ENCODE measurements around the gene TSPAN10. TPM values are rescaled to one million over a fixed set of nuclear protein-coding genes. Genes with fewer than 3 reads are reported as not detected.

TSPAN10 gene
- total RNA-seq, 2 experiments from 2014 or later = 1.2 TPM

GRCh38 chr17:81683208-81683583 lies 46.2 kb downstream of the TSPAN10 start:
- DNase-seq (no peak), ATAC-seq (no peak)
- Mint-ChIP-seq H3K4me1 (ENCODE audit: low read depth) (peaks cover 34% of the 10 kb centered on the region), H3K27me3 (ENCODE audit: low read depth) (no peaks in the 10 kb centered on the region), H3K27ac (peak overlapping the region; percentile 83), H3K36me3 (ENCODE audit: low read depth) (peaks cover 35% of the 10 kb centered on the region), H3K9me3 (ENCODE audit: insufficient read depth) (no peaks in the 10 kb centered on the region), H3K4me3 (peak overlapping the region; percentile 88)
- CTCF ChIA-PET = interaction anchor here (0.8 to 2.2 kb wide), 6 partner anchors 11 to 171 kb away, joined by 3 to 12 read pairs (median 3); partner anchors contain the start of gene MRPL12
- POLR2A ChIA-PET = interaction anchor here (0.6 to 4.7 kb wide), 9 partner anchors 9 to 140 kb away, joined by 3 to 50 read pairs (median 4); partner anchors contain the start of genes CCDC137, MRPL12 and OXLD1

GRCh38 chr17:81683584-81684441 lies 46.8 kb downstream of the TSPAN10 start, which contains the start of the genes ARL16 and HGS:
ARL16 (minus strand) TSS chr17:81683797; CDS start chr17:81683753, 44 bp downstream.
HGS (plus strand) TSS chr17:81684011; CDS start chr17:81684067, 56 bp downstream.
- Mint-ChIP-seq H3K4me1 (ENCODE audit: low read depth) (peaks cover 34% of the 10 kb centered on the region), H3K27ac (peak within 1 kb of the TSS; percentile 90), H3K27me3 (ENCODE audit: low read depth) (no peaks in the 10 kb centered on the region), H3K36me3 (ENCODE audit: low read depth) (peaks cover 41% of the 10 kb centered on the region), H3K4me3 (peak within 1 kb of the TSS; percentile 88), H3K9me3 (ENCODE audit: insufficient read depth) (no peaks in the 10 kb centered on the region)
- DNase-seq = peak; percentile 98
- ATAC-seq = peak; percentile 99
- ChIA-PET POLR2A (interaction anchor here (0.6 to 4.7 kb wide), 10 partner anchors 10 to 141 kb away, joined by 3 to 50 read pairs (median 4); partner anchors contain the start of genes CCDC137, MRPL12 and OXLD1), CTCF (interaction anchor here (0.8 to 2.2 kb wide), 6 partner anchors 10 to 171 kb away, joined by 3 to 12 read pairs (median 3); partner anchors contain the start of gene MRPL12)

GRCh38 chr17:81684442-81684911 lies 47.5 kb downstream of the TSPAN10 start:
- ChIA-PET CTCF (interaction anchor here (1.3 to 2.2 kb wide), 3 partner anchors 9 to 78 kb away, joined by 3 to 12 read pairs (median 3); partner anchors contain the start of gene MRPL12), POLR2A (interaction anchor here (1.2 to 4.7 kb wide), 4 partner anchors 9 to 27 kb away, joined by 4 to 50 read pairs (median 11); partner anchors contain the start of genes CCDC137, MRPL12 and OXLD1)
- peaks cover 34% of the 10 kb centered on the region for H3K4me1 Mint-ChIP-seq (ENCODE audit: low read depth)
- no peaks in the 10 kb centered on the region for H3K27me3 Mint-ChIP-seq (ENCODE audit: low read depth)
- H3K36me3 Mint-ChIP-seq (ENCODE audit: low read depth) = peaks cover 47% of the 10 kb centered on the region
- peak overlapping the region; percentile 77 for H3K27ac Mint-ChIP-seq
- H3K4me3 Mint-ChIP-seq = peak overlapping the region; percentile 88
- H3K9me3 Mint-ChIP-seq (ENCODE audit: insufficient read depth) = no peaks in the 10 kb centered on the region
- DNase-seq = peak; percentile 33
- ATAC-seq = no peak

GRCh38 chr17:81685108-81685507 lies 48.1 kb downstream of the TSPAN10 start:
- Mint-ChIP-seq H3K4me3 (peak overlapping the region; percentile 88), H3K27me3 (ENCODE audit: low read depth) (no peaks in the 10 kb centered on the region), H3K27ac (peak overlapping the region; percentile 77), H3K36me3 (ENCODE audit: low read depth) (peaks cover 53% of the 10 kb centered on the region), H3K4me1 (ENCODE audit: low read depth) (peaks cover 37% of the 10 kb centered on the region), H3K9me3 (ENCODE audit: insufficient read depth) (no peaks in the 10 kb centered on the region)
- ATAC-seq = no peak
- ChIA-PET POLR2A (interaction anchor here (0.6 to 4.7 kb wide), 3 partner anchors 18 to 360 kb away, joined by 8 to 50 read pairs (median 18); partner anchors contain the start of genes CCDC137, MRPL12 and OXLD1), CTCF (interaction anchor here (2.2 kb wide), 1 partner anchor 18 kb away, joined by 12 read pairs; the partner anchor contains the start of gene MRPL12)
- DNase-seq = peak; percentile 42

GRCh38 chr17:81686614-81687013 lies 49.6 kb downstream of the TSPAN10 start:
- CTCF ChIA-PET = no interaction called here
- DNase-seq = no peak
- Mint-ChIP-seq H3K9me3 (ENCODE audit: insufficient read depth) (no peaks in the 10 kb centered on the region), H3K27ac (no peak overlapping the region), H3K36me3 (ENCODE audit: low read depth) (peaks cover 55% of the 10 kb centered on the region), H3K4me3 (no peak overlapping the region), H3K4me1 (ENCODE audit: low read depth) (peaks cover 34% of the 10 kb centered on the region), H3K27me3 (ENCODE audit: low read depth) (no peaks in the 10 kb centered on the region)
- POLR2A ChIA-PET = interaction anchor here (1.4 to 4.7 kb wide), 2 partner anchors 17 to 20 kb away, joined by 4 to 50 read pairs; partner anchors contain the start of genes CCDC137, MRPL12 and OXLD1
- no peak for ATAC-seq

- Mint-ChIP-seq H3K27me3 (ENCODE audit: low read depth) (no peaks in the 10 kb centered on the region), H3K9me3 (ENCODE audit: insufficient read depth) (no peaks in the 10 kb centered on the region), H3K4me3 (no peak overlapping the region), H3K36me3 (ENCODE audit: low read depth) (peaks cover 62% of the 10 kb centered on the region), H3K4me1 (ENCODE audit: low read depth) (peaks cover 24% of the 10 kb centered on the region), H3K27ac (no peak overlapping the region)
- ChIA-PET CTCF (no interaction called here), POLR2A (interaction anchor here (1.0 to 1.5 kb wide), 2 partner anchors 9 to 15 kb away, joined by 3 to 9 read pairs; partner anchors contain the start of gene MRPL12)
- no peak for DNase-seq
- ATAC-seq = no peak
These were observed 51.0 kb downstream of the TSPAN10 start for GRCh38 chr17:81687770-81688541.

- Mint-ChIP-seq H3K36me3 (ENCODE audit: low read depth) (peaks cover 61% of the 10 kb centered on the region), H3K27ac (no peak overlapping the region), H3K4me1 (ENCODE audit: low read depth) (peaks cover 24% of the 10 kb centered on the region), H3K4me3 (no peak overlapping the region), H3K9me3 (ENCODE audit: insufficient read depth) (no peaks in the 10 kb centered on the region), H3K27me3 (ENCODE audit: low read depth) (no peaks in the 10 kb centered on the region)
- DNase-seq (no peak), ATAC-seq (no peak)
- CTCF ChIA-PET = no interaction called here
- POLR2A ChIA-PET = interaction anchor here (1.5 kb wide), 1 partner anchor 14 kb away, joined by 9 read pairs; the partner anchor contains the start of gene MRPL12
These were observed 51.6 kb downstream of the TSPAN10 start for GRCh38 chr17:81688616-81689015.

- ChIA-PET CTCF (interaction anchor here (1.0 kb wide), 1 partner anchor 12 kb away, joined by 3 read pairs; no protein-coding TSS in a partner anchor), POLR2A (interaction anchor here (1.1 kb wide), 1 partner anchor 13 kb away, joined by 5 read pairs; the partner anchor contains the start of gene MRPL12)
- Mint-ChIP-seq H3K27me3 (ENCODE audit: low read depth) (no peaks in the 10 kb centered on the region), H3K4me1 (ENCODE audit: low read depth) (peaks cover 16% of the 10 kb centered on the region), H3K4me3 (no peak overlapping the region), H3K36me3 (ENCODE audit: low read depth) (peaks cover 55% of the 10 kb centered on the region), H3K27ac (peak overlapping the region; percentile 30), H3K9me3 (ENCODE audit: insufficient read depth) (no peaks in the 10 kb centered on the region)
- DNase-seq (no peak), ATAC-seq (no peak)
These were observed 53.1 kb downstream of the TSPAN10 start for GRCh38 chr17:81690066-81690465.

GRCh38 chr17:81690549-81690948 lies 53.6 kb downstream of the TSPAN10 start:
- ChIA-PET POLR2A (interaction anchor here (1.1 kb wide), 1 partner anchor 12 kb away, joined by 5 read pairs; the partner anchor contains the start of gene MRPL12), CTCF (interaction anchor here (1.0 kb wide), 1 partner anchor 12 kb away, joined by 3 read pairs; no protein-coding TSS in a partner anchor)
- no peaks in the 10 kb centered on the region for H3K9me3 Mint-ChIP-seq (ENCODE audit: insufficient read depth)
- H3K4me1 Mint-ChIP-seq (ENCODE audit: low read depth) = peaks cover 12% of the 10 kb centered on the region
- H3K36me3 Mint-ChIP-seq (ENCODE audit: low read depth) = peaks cover 54% of the 10 kb centered on the region
- no peak overlapping the region for H3K27ac Mint-ChIP-seq
- ATAC-seq (no peak), DNase-seq (no peak)
- no peaks in the 10 kb centered on the region for H3K27me3 Mint-ChIP-seq (ENCODE audit: low read depth)
- H3K4me3 Mint-ChIP-seq = no peak overlapping the region

DNA sequence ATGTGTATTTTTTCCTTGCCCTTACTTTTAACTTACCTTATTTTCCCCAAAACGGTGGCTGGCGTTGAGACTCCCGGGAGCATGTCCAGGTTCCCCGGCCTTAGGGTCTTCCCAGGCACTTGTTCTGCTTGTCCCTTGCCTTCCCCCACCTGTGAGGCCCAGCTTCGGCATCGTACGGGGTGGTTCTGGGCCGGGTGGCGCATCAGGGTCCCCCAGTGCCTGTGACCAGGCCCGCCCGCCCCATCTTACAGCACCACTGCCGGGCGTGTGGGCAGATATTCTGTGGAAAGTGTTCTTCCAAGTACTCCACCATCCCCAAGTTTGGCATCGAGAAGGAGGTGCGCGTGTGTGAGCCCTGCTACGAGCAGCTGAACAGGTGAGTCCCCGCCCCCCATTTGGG lies 54.2 kb downstream of the TSPAN10 start:
- H3K4me3 Mint-ChIP-seq = no peak overlapping the region
- H3K36me3 Mint-ChIP-seq (ENCODE audit: low read depth) = peaks cover 49% of the 10 kb centered on the region
- DNase-seq (no peak), ATAC-seq (no peak)
- no peaks in the 10 kb centered on the region for H3K27me3 Mint-ChIP-seq (ENCODE audit: low read depth)
- no peak overlapping the region for H3K27ac Mint-ChIP-seq
- H3K9me3 Mint-ChIP-seq (ENCODE audit: insufficient read depth) = no peaks in the 10 kb centered on the region
- H3K4me1 Mint-ChIP-seq (ENCODE audit: low read depth) = peaks cover 5% of the 10 kb centered on the region
- ChIA-PET CTCF (no interaction called here), POLR2A (interaction anchor here (0.6 to 1.1 kb wide), 2 partner anchors 9 to 12 kb away, joined by 3 to 5 read pairs; partner anchors contain the start of gene MRPL12)

GRCh38 chr17:81691608-81692007 lies 54.6 kb downstream of the TSPAN10 start:
- ChIA-PET POLR2A (interaction anchor here (0.6 kb wide), 1 partner anchor 9 kb away, joined by 3 read pairs; no protein-coding TSS in a partner anchor), CTCF (no interaction called here)
- Mint-ChIP-seq H3K4me3 (no peak overlapping the region), H3K27ac (no peak overlapping the region), H3K36me3 (ENCODE audit: low read depth) (peaks cover 47% of the 10 kb centered on the region), H3K9me3 (ENCODE audit: insufficient read depth) (no peaks in the 10 kb centered on the region), H3K4me1 (ENCODE audit: low read depth) (peaks cover 3% of the 10 kb centered on the region), H3K27me3 (ENCODE audit: low read depth) (no peaks in the 10 kb centered on the region)
- ATAC-seq = no peak
- no peak for DNase-seq

All from activated CD8-positive, alpha-beta T cell treated with anti-CD3 and anti-CD28 coated beads, Interleukin-2, amount 10 ng/mL, durations not matched to agents 7 days and 5 days (primary cell).